Head of caudate nucleus (tissue), 42 donors: ENCODE results near the gene CALB2.
"Not testable (repeated sequence)": the region's sequence is repeated elsewhere in the genome, so short reads cannot be mapped to it uniquely, and the experiment has no call there.

Experiments used
- DNase-seq, 42 donors: peaks; one replicate each; pipeline versions ENCODE4 v3.0.0 to v3.0.0-alpha.2; 2020 to 2021; ENCODE audit warnings: mixed read lengths in 7 of 42
- intact Hi-C: fragments of 100-400 bp; cut with DNase I; formaldehyde crosslinking; loops from one replicate; pipeline ENCODE4 v1.15.0; 2022

The CALB2 gene

DNA sequence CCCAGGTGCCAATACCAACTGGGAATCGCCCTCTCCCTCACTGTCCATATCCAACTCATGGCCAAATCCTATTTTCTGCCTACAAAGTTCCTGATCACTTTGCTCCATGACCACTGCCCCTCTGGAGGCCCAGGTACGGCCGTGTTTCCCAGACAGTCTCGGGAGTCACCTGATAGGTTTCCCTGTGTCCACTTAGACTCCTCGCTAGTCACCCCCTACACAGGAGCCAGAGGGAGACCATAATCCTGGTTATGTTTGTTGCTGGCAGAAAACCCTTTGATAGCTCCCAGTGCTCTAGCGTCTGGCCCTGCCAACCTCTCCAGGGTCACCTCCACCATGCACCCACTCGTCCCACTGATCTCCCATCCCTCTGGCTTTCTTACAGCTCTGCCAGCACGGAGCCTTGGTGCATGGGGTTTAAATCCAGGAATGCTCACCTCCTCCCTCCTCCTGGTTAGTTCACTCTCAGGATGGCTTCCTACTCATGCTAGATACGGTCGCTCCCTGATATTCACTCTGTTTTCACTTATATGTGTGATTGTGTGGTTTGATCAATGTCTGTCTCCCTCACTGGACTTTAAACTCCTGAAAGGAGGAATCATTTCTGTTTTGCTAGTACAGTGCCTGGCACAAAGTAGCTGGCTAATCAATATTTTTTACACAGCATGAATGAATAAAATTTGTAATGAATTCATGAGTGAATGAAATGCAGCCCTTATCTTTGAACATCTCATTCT is 7.5 kb upstream of the CALB2 start:
- DNase-seq: peak in 1 of 42 donors; percentile 3
- intact Hi-C loops: no loop called here

DNA sequence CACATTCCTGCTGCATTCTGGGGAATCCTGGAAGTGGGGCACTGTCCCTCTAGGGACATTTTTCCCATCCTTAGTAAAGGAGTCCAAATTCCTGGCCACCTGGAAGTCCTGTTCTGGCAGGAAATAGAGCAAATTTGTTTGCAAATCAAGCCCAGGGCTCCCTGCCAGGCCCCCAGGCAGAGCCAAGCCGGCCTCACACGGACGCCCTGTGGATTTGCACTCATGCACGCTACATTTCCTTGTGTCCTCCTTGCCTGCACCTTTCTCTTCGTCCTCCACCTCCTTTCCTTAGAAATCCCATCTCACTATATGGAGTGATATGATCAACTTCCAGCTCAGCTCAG is 7.0 kb upstream of the CALB2 start:
- intact Hi-C loops: no loop called here
- DNase-seq: no peak

GRCh38 chr16:71352466-71352865 is 6.1 kb upstream of the CALB2 start:
- peak in 1 of 42 donors; percentile 12 for DNase-seq
- intact Hi-C loops: no loop called here

DNA sequence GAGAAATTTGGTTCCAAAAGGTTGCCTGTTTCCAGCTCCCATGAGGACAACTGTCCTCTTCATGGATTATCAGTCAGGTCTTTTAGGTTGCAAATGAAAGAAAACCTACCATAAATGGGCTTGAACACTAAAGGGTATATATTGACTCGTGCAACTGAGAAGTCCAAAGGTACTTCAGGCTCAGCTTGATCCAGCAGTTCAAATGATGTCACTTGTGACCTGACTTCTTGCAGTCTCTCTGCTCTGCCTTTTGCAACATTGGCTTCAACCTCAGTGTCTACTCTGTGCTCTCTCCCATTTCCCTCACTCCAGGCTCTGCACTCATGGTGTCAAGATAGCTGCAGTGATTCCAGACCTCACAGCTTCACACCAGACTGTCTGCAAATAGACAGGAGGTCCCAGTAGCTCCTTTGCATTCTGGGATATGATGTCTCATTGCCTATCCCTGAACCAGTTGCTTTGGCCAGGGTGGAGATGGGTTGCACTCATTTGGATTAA is 5.5 kb upstream of the CALB2 start:
- DNase-seq: no peak
- intact Hi-C loops: no loop called here

DNA sequence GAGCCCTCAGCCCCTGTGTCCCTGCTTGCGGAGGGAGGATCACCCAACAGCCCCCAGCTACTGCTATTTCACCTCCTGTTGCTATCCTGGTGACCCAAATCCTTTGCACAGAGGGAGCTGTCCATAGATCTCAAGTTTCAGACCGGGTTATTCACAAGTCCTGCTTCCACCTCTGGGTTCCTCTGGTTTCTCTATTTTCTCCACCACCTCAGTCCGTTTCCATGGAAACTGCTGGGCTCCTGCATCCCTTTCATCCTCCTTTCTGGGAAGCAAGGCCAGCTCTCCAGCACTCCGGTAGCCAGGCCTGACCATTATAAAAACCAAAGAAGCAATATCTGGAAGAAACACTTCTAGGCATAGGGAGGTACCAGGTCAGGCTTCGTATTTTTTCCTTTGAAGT is 4.8 kb upstream of the CALB2 start:
- intact Hi-C loops: no loop called here
- no peak for DNase-seq

DNA sequence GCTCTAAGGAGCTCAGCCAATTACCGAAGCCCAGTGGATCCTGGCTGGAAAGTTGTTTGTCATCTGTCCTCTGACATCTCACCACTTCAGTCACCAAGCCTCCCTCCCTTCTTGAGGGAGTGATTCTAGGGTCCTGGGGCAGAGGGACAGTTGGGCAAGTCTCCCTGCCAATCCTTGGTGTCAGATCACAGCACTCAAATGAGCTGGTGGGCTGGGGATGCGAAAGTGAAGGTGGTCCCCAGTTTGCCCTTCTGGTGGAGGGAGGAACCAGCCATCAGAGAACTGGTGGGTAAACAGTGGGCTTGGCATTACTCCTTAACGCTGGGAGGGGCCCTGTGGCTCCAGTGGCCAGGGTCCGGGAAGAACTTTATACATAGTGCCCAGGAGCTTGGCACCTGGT is 4.4 kb upstream of the CALB2 start:
- no peak for DNase-seq
- intact Hi-C loops: no loop called here

DNA sequence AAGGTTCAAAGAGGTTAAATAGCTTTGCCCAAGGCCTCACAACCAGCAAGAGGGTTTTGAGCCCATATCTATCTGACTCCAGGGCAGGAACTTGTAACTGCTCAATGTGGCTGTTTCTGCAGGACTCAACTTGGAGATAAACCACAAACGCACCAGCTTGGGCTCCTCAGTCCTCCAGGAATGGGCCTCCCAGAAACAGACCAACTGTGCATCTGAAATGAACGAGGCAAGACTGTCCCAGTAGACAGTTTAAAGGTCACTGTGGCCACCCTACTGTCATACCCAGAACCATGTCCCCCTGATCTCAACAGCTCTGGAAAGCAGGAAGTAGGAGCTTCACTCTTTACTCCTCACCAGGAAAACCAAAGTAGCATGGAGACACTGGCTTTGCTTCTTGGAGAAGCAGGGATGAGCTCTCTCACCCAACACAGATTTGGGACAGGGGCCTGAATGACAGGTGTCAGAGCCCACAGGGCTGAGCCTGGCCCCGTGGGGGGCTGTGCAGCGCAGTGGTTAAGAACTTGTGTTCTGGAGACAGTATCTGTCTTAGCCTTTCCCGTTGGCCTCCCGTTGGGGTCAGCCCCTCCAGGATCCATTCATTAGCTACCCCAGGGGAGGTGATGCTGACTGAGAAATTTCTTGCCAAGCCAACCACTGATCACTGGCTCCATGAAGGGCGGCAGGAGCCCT is 2.3 kb upstream of the CALB2 start:
- intact Hi-C loops: no loop called here
- DNase-seq: no peak

- intact Hi-C loops, DNase-seq: not testable (repeated sequence)
These were observed 1.6 kb upstream of the CALB2 start for GRCh38 chr16:71356936-71357335.

- intact Hi-C loops: no loop called here
- DNase-seq: no peak
These were observed 842 bp upstream of the CALB2 start for GRCh38 chr16:71357681-71358080.

- intact Hi-C loops: no loop called here
These were observed 908 bp downstream of the CALB2 start for GRCh38 chr16:71359431-71359830.

DNA sequence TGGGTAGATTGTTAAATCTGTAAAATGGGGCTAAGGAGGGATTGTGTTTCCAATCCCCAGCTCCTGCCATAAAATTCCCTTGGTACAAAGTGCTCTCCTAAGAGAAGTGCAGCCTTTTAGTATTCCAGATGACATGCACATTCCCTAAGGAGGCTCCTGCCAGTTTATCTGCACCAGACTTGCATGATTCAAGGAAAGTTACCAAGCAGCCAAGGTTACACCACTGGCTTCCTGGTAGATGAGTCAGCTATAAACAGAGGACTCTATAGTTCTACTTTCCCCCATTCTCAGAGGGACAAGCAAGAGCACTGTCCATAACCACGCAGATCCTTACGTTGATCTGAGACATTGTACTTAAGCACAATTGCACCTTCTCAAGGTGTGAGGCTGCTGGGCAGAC is 1.9 kb downstream of the CALB2 start:
- DNase-seq: no peak

More at GRCh38 chr16:71359431-71359830, 908 bp downstream of the CALB2 start:
- DNase-seq: no peak

GRCh38 chr16:71364133-71364681 is 5.7 kb downstream of the CALB2 start:
- DNase-seq: no peak
- intact Hi-C loops: no loop called here

More for the DNA sequence above, 1.9 kb downstream of the CALB2 start:
- intact Hi-C loops: no loop called here

DNA sequence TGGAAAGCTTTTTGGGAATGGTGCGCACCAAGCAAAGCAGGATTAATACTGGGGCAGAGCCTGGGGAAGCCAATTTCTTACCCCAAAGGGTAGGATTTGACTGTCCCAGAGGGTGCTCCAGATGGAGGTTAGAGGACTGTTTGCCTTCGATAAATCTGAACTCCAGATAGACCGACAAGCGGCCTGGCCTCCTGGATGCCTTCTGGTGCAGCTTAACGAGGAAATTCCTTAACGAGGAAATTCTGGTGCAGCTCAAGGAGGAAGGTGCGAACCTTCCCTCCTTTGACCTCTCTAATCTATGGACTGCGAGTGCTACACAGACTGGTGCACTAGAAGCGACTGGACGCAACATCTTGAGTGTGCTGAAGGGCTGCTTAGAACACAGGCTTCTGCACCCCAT is 6.5 kb downstream of the CALB2 start:
- intact Hi-C loops: no loop called here
- no peak for DNase-seq

GRCh38 chr16:71367241-71367976 is 8.9 kb downstream of the CALB2 start:
- DNase-seq: peak in 30 of 42 donors; percentile 3 to 63 (median 38)

DNA sequence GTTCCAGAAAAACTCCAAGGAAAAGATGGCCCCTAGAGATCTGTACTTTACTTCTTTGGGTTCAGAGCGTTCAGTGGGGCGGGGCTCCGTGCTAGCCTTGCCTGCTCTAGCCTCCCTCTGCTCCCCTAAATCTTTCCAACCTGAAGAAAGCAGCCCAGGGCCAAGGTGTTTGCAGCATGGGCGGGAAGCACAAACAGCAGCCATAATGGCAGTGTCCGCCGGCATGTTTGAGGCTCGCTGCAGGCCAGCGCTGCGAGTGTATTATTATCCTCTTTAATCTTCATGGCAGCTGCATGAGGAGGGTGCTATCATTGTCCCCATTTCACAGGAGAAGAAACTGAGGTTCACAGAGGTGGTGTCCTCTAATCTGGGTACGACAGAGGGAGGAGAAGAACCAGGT is 10.4 kb downstream of the CALB2 start:
- DNase-seq: no peak
- intact Hi-C loops: no loop called here

More at GRCh38 chr16:71367241-71367976, 8.9 kb downstream of the CALB2 start:
- intact Hi-C loops: no loop called here

DNA sequence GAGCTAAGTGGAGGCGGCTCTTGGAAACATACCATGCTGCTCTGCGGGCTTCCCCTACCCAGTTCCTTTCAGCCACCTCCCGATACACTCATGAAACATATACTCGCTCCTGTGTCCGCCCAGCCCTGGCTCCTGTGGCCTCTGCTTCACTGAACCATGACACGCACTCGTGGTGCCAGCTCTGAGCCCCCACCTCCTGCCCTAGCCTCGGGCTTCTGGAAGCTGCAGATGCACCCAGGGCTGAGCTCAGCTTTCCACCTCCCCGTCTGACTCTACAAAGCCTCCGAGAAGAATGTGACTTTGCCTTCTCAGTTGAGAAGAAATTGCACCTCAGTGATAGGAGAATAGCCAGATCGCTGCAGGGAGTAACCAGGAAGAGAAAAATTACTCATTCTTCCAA is 11.0 kb downstream of the CALB2 start:
- intact Hi-C loops: no loop called here
- DNase-seq: no peak

GRCh38 chr16:71371237-71371636 is 12.7 kb downstream of the CALB2 start:
- intact Hi-C loops: no loop called here
- DNase-seq: no peak

- DNase-seq: no peak
- intact Hi-C loops: no loop called here
These were observed 14.6 kb downstream of the CALB2 start for GRCh38 chr16:71373073-71373472.

DNA sequence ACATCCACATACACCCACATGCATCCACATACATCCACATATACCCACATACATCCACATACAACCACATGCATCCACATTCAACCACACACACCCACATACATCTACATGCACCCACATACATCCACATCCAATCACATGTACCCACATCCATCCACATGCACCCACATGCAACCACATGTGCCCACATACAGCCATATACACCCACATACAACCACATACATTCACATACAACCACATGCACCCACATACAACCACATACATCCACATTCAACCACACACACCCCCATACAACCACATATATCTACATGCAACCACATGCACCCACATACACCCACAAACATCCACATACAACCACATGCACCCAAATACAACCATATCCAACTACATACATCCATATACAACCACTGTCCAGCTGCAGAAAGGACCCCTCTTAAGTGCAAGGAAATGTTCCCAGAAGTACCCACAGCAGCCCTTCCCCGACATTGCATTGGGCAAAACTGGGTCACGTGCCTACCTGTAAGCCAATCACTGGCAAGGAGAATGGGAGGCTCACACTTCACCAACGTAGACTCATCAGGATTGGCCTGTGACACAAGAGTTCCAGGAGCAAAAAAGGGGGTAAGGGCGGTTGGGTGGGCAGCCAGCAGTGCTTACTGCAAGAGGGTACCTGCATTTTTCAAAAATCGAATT is 18.1 kb downstream of the CALB2 start:
- intact Hi-C loops: no loop called here
- DNase-seq: no peak
